CD4-positive, alpha-beta T cell (primary cell): Measurements from ENCODE around the gene PHACTR3. TPM values are rescaled to one million over a fixed set of nuclear protein-coding genes. Genes with fewer than 3 reads are reported as not detected.

Source experiments
- ATAC-seq: fragments of 200-7000 bp; cut with Tn5 transposase; one replicate; pipeline ENCODE4 v1.10.0; 2022; ENCODE audit warnings: mild to moderate bottlenecking; ENCODE audit not compliant: poor library complexity
- CTCF ChIA-PET: fragments of 350-600 bp; sonication (Branson Sonifier 250); formaldehyde crosslinking; loops from one replicate; lab custom pipeline; 2021; ENCODE audit warnings: antibody characterized with exemption, inconsistent platforms; lab: Charles Lee
- POLR2A ChIA-PET: fragments of 350-600 bp; sonication (Branson Sonifier 250); formaldehyde crosslinking; loops from one replicate; lab custom pipeline; 2021; ENCODE audit warnings: antibody characterized with exemption, inconsistent platforms; lab: Charles Lee
- DNase-seq, 14 experiments: peaks; one replicate each; pipeline ENCODE4 v3.0.0-alpha.2; 2013 to 2020; ENCODE audit warnings: mixed read lengths in 2 of 14
- H3K27ac ChIP-seq, 2 donors: one replicate each; pipeline versions ENCODE4 v1.5.1 to v1.7.0; 2013; ENCODE audit warnings: low read length in 2 of 2, low read depth in 1 of 2, mild to moderate bottlenecking in 1 of 2
- H3K27me3 ChIP-seq, 2 experiments: 1 replicate in 1 of 2; 2 replicates in 1 of 2; pipeline versions ENCODE4 v1.6.1 to v1.7.0; 2013; ENCODE audit warnings: low read length in 2 of 2, control low read depth in 1 of 2, mild to moderate bottlenecking in 1 of 2, moderate library complexity in 1 of 2; ENCODE audit not compliant: insufficient read depth in 2 of 2, control insufficient read depth in 1 of 2
- H3K36me3 ChIP-seq: one replicate; pipeline ENCODE4 v1.6.1; 2013; ENCODE audit warnings: low read length, control low read depth; ENCODE audit not compliant: insufficient read depth
- H3K4me1 ChIP-seq: one replicate; pipeline ENCODE4 v1.6.1; 2013; ENCODE audit warnings: low read length, control low read depth; ENCODE audit not compliant: insufficient read depth
- H3K4me3 ChIP-seq: one replicate; pipeline ENCODE4 v1.5.1; 2013; ENCODE audit warnings: mild to moderate bottlenecking, low read length, moderate library complexity
- H3K9me3 ChIP-seq, 2 experiments: 1 replicate in 1 of 2; 2 replicates in 1 of 2; pipeline versions ENCODE4 v1.6.1 to v1.7.0; 2013; ENCODE audit warnings: low read length in 2 of 2, mild to moderate bottlenecking in 2 of 2, control low read depth in 1 of 2, moderate library complexity in 1 of 2; ENCODE audit not compliant: control insufficient read depth in 1 of 2, insufficient read depth in 1 of 2
- H3K27ac Mint-ChIP-seq: one replicate; pipeline ENCODE4 v1.8.0; 2020; ENCODE audit warnings: mixed read lengths
- H3K27me3 Mint-ChIP-seq: one replicate; pipeline ENCODE4 v1.8.0; 2021; ENCODE audit warnings: mixed read lengths
- H3K36me3 Mint-ChIP-seq: one replicate; pipeline ENCODE4 v1.8.0; 2021; ENCODE audit warnings: low read depth, mixed read lengths
- H3K4me1 Mint-ChIP-seq: one replicate; pipeline ENCODE4 v1.8.0; 2021; ENCODE audit warnings: low read depth, mixed read lengths
- H3K4me3 Mint-ChIP-seq: one replicate; pipeline ENCODE4 v1.8.0; 2020; ENCODE audit warnings: mild to moderate bottlenecking, mixed read lengths
- H3K9me3 Mint-ChIP-seq: one replicate; pipeline ENCODE4 v1.8.0; 2020; ENCODE audit warnings: mixed read lengths
- intact Hi-C, 2 experiments: fragments of 100-400 bp; cut with DNase I in 1 of 2; cut with micrococcal nuclease in 1 of 2; formaldehyde crosslinking; loops; one replicate each; pipeline versions ENCODE4 v1.15.1 to v1.9.0; 2023 to 2025; cut with DNase I, micrococcal nuclease
- total RNA-seq, 174 experiments: library from RNA in 2 of 174; stranded (reverse) in 2 of 174; gene quantifications; one replicate each; pipeline ENCODE4 v1.2.3 and lab custom pipeline; 2021 to 2026
- TF ChIP-seq, protein P1 (sequence below): fragments of 200-600 bp; IDR thresholded peaks from one replicate; pipeline ENCODE4 v1.8.0; 2022; ENCODE audit warnings: antibody characterized with exemption, mild to moderate bottlenecking

The PHACTR3 gene
- total RNA-seq, 2 experiments from 2014 or later: not detected

GRCh38 chr20:59580146-59580946, 24.0 kb upstream of the PHACTR3 start:
- Histone ChIP-seq H3K27ac (no peak overlapping the region), H3K9me3 (peaks cover 0 to 8% of the 10 kb centered on the region in 2 experiments), H3K4me3 (no peak overlapping the region), H3K27me3 (peaks cover 22 to 26% of the 10 kb centered on the region in 2 experiments), H3K4me1 (no peaks in the 10 kb centered on the region), H3K36me3 (no peaks in the 10 kb centered on the region)
- ChIA-PET POLR2A (no interaction called here), CTCF (no interaction called here)
- Mint-ChIP-seq H3K4me3 (no peak overlapping the region), H3K36me3 (no peaks in the 10 kb centered on the region), H3K27me3 (peaks cover 60% of the 10 kb centered on the region), H3K27ac (no peak overlapping the region), H3K9me3 (no peaks in the 10 kb centered on the region), H3K4me1 (no peaks in the 10 kb centered on the region)
- ATAC-seq (no peak), DNase-seq (no peak)
- TF ChIP-seq, protein P1, sequence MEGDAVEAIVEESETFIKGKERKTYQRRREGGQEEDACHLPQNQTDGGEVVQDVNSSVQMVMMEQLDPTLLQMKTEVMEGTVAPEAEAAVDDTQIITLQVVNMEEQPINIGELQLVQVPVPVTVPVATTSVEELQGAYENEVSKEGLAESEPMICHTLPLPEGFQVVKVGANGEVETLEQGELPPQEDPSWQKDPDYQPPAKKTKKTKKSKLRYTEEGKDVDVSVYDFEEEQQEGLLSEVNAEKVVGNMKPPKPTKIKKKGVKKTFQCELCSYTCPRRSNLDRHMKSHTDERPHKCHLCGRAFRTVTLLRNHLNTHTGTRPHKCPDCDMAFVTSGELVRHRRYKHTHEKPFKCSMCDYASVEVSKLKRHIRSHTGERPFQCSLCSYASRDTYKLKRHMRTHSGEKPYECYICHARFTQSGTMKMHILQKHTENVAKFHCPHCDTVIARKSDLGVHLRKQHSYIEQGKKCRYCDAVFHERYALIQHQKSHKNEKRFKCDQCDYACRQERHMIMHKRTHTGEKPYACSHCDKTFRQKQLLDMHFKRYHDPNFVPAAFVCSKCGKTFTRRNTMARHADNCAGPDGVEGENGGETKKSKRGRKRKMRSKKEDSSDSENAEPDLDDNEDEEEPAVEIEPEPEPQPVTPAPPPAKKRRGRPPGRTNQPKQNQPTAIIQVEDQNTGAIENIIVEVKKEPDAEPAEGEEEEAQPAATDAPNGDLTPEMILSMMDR: no peak
- intact Hi-C loops: no loop called here

GRCh38 chr20:59580991-59581401, 23.3 kb upstream of the PHACTR3 start:
- Mint-ChIP-seq H3K4me1 (peaks cover 4% of the 10 kb centered on the region), H3K36me3 (no peaks in the 10 kb centered on the region), H3K27me3 (peaks cover 54% of the 10 kb centered on the region), H3K4me3 (no peak overlapping the region), H3K27ac (no peak overlapping the region), H3K9me3 (no peaks in the 10 kb centered on the region)
- Histone ChIP-seq H3K36me3 (no peaks in the 10 kb centered on the region), H3K4me1 (no peaks in the 10 kb centered on the region), H3K27me3 (peaks cover 17 to 23% of the 10 kb centered on the region in 2 experiments), H3K9me3 (peaks cover 0 to 8% of the 10 kb centered on the region in 2 experiments), H3K27ac (no peak overlapping the region), H3K4me3 (no peak overlapping the region)
- DNase-seq (peak in 1 of 14 experiments; percentile 19), ATAC-seq (no peak)
- POLR2A ChIA-PET: no interaction called here
- CTCF ChIA-PET: no interaction called here
- intact Hi-C loops: no loop called here
- TF ChIP-seq, protein P1: no peak

- ATAC-seq (no peak), DNase-seq (no peak)
- Histone ChIP-seq H3K9me3 (peaks cover 0 to 11% of the 10 kb centered on the region in 2 experiments), H3K27me3 (peaks cover 9 to 17% of the 10 kb centered on the region in 2 experiments), H3K27ac (no peak overlapping the region), H3K36me3 (no peaks in the 10 kb centered on the region), H3K4me3 (no peak overlapping the region), H3K4me1 (no peaks in the 10 kb centered on the region)
- intact Hi-C loops: no loop called here
- H3K36me3 Mint-ChIP-seq: no peaks in the 10 kb centered on the region
- peaks cover 43% of the 10 kb centered on the region for H3K27me3 Mint-ChIP-seq
- no peak overlapping the region for H3K4me3 Mint-ChIP-seq
- peaks cover 6% of the 10 kb centered on the region for H3K4me1 Mint-ChIP-seq
- ChIA-PET CTCF (no interaction called here), POLR2A (no interaction called here)
- no peaks in the 10 kb centered on the region for H3K9me3 Mint-ChIP-seq
- TF ChIP-seq, protein P1: no peak
- no peak overlapping the region for H3K27ac Mint-ChIP-seq
These were observed 22.2 kb upstream of the PHACTR3 start for GRCh38 chr20:59581993-59582679.
